Measurements from ENCODE around the gene FAM234B. TPM values are rescaled to one million over a fixed set of nuclear protein-coding genes. Genes with fewer than 3 reads are reported as not detected.

Gene FAM234B
- total RNA-seq, 4 donors from 2014 or later: 1.8 to 3.5 (median 2.5) TPM

DNA sequence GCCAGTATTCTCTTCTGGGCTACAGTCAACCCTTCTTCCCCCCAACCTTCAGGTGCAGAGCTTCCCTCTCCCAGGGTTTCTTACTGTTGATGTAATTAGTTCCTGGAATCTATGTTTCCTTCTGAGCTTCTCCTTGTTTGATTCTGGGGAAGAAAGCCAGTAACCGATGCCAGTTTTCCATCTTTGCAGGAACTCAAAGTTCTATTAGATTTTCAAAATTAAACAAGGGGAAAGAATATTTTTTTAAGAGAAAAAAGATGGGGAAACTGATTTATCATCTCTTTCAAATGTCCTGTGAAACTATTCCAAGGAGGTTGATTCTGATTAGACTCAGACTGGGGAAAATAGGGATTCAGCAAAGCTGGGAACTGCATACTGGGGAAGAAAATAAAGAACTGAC lies 17.9 kb upstream of the FAM234B start:
- TF ChIP-seq, protein P1, sequence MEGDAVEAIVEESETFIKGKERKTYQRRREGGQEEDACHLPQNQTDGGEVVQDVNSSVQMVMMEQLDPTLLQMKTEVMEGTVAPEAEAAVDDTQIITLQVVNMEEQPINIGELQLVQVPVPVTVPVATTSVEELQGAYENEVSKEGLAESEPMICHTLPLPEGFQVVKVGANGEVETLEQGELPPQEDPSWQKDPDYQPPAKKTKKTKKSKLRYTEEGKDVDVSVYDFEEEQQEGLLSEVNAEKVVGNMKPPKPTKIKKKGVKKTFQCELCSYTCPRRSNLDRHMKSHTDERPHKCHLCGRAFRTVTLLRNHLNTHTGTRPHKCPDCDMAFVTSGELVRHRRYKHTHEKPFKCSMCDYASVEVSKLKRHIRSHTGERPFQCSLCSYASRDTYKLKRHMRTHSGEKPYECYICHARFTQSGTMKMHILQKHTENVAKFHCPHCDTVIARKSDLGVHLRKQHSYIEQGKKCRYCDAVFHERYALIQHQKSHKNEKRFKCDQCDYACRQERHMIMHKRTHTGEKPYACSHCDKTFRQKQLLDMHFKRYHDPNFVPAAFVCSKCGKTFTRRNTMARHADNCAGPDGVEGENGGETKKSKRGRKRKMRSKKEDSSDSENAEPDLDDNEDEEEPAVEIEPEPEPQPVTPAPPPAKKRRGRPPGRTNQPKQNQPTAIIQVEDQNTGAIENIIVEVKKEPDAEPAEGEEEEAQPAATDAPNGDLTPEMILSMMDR (IDR thresholded peaks at IDR 0.05 in 4 of 5, conservative IDR thresholded peaks at IDR 0.05 in 1 of 5): no peak
- TF ChIP-seq POLR2A (IDR thresholded peaks at IDR 0.05): no peak
- Histone ChIP-seq H3K27me3 (no peaks in the 10 kb centered on the region), H3K4me1 (peaks cover 0 to 4% of the 10 kb centered on the region in 2 donors), H3K27ac (no peak overlapping the region), H3K4me3 (no peak overlapping the region), H3K9me3 (no peaks in the 10 kb centered on the region), H3K36me3 (no peaks in the 10 kb centered on the region)
- no peak for DNase-seq
- in situ Hi-C loops (cut with MboI; ENCODE audit: low sequenced_read_pairs in 4 of 4): no loop called here
- intact Hi-C loops (cut with DNase I; ENCODE audit: low total_unique reads): loop anchor here (10.0 kb wide), 1 partner anchor 179 kb away; no protein-coding TSS in a partner anchor
- ATAC-seq: no peak

DNA sequence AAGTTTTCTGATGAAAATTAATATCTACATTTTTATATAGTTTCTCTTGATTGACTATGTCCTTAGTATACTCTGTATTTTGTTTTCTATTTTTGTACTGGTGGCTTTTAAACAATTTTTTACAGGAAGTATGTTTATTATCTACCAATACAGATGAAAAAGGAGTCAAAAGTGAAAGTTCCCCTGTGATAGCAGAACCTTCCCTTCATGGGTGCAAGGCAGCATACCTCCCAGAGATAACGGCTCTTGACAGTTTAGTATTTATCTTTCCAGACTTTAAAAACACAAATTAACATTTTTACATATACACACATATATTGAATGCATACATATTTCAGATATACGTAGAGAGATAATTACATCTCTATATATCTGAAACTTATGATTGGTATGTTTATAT lies 17.1 kb upstream of the FAM234B start:
- no peak for TF ChIP-seq POLR2A (IDR thresholded peaks at IDR 0.05)
- TF ChIP-seq, protein P1 (IDR thresholded peaks at IDR 0.05 in 4 of 5, conservative IDR thresholded peaks at IDR 0.05 in 1 of 5): no peak
- ATAC-seq (no peak), DNase-seq (no peak)
- H3K27me3 ChIP-seq: no peaks in the 10 kb centered on the region
- no peak overlapping the region for H3K4me3 ChIP-seq
- H3K4me1 ChIP-seq: peaks cover 0 to 4% of the 10 kb centered on the region in 2 donors
- H3K27ac ChIP-seq: no peak overlapping the region
- no peaks in the 10 kb centered on the region for H3K9me3 ChIP-seq
- intact Hi-C loops (cut with DNase I; ENCODE audit: low total_unique reads): loop anchor here (10.0 kb wide), 1 partner anchor 178 kb away; no protein-coding TSS in a partner anchor
- H3K36me3 ChIP-seq: no peaks in the 10 kb centered on the region
- in situ Hi-C loops (cut with MboI; ENCODE audit: low sequenced_read_pairs in 4 of 4): no loop called here

DNA sequence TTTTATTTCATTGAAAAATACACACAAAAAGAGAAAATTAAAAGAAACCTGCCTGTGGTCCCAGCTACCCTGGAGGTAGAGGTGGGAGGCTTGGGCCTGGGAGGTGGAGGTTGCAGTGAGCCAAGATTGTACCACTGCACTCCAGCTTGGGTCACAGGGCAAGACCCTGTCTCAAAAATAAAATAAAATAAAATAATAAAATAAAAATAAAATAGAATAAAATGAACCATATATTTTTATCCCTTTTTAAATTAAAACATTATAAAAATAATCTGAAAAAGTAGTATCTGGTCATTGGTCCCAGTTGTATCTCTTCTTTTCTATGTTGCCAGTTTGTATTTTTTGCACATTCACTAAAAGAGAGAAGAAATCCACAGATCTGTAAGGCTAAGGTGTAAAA lies 16.7 kb upstream of the FAM234B start:
- TF ChIP-seq, protein P1 (IDR thresholded peaks at IDR 0.05 in 4 of 5, conservative IDR thresholded peaks at IDR 0.05 in 1 of 5): no peak
- TF ChIP-seq POLR2A (IDR thresholded peaks at IDR 0.05): no peak
- Histone ChIP-seq H3K27ac (no peak overlapping the region), H3K4me3 (no peak overlapping the region), H3K36me3 (no peaks in the 10 kb centered on the region), H3K4me1 (peaks cover 0 to 4% of the 10 kb centered on the region in 2 donors), H3K27me3 (no peaks in the 10 kb centered on the region), H3K9me3 (no peaks in the 10 kb centered on the region)
- intact Hi-C loops (cut with DNase I; ENCODE audit: low total_unique reads): loop anchor here (10.0 kb wide), 1 partner anchor 177 kb away; no protein-coding TSS in a partner anchor
- no peak for DNase-seq
- no peak for ATAC-seq
- in situ Hi-C loops (cut with MboI; ENCODE audit: low sequenced_read_pairs in 4 of 4): no loop called here

DNA sequence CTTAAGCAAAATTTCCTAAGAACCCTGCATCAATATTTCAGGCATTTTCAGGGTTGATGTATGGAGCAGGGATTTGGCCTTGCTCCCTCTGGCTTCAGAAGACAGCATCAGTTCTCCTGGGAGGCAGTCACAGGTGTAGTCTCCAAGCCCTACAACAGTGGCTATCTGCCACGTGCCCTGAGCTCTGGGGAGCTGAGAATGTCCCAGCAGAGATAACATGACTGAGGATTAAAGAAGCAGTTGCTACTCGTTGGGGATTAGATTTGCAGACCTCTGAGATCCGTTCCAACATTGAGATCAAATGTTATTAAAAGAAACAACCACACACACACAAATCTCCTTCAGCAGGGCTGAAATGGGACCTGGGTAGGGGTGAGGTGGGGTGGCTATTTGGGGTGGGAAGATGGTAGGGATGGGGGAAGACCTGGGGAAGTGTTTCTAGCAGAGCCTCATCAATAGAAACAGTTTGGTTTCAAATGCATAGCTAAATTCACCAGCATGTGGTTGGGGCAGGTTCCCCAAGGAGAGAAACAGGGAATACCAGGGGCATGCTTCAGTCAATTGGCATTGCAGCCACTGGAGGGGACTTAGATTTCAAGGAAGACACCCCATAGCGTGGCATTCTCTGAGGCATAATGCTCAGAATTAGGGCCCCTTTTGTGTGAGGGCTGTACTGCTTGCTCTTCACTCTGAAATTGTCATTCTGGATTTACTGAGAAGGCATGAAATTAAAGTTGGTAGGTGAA lies 15.2 kb upstream of the FAM234B start:
- Histone ChIP-seq H3K9me3 (no peaks in the 10 kb centered on the region), H3K27ac (no peak overlapping the region), H3K4me1 (peaks cover 0 to 4% of the 10 kb centered on the region in 2 donors), H3K27me3 (no peaks in the 10 kb centered on the region), H3K4me3 (no peak overlapping the region), H3K36me3 (no peaks in the 10 kb centered on the region)
- ATAC-seq: no peak
- intact Hi-C loops (cut with DNase I; ENCODE audit: low total_unique reads) (loop anchor here (10.0 kb wide), 1 partner anchor 176 kb away; no protein-coding TSS in a partner anchor), in situ Hi-C loops (cut with MboI; ENCODE audit: low sequenced_read_pairs in 4 of 4) (no loop called here)
- DNase-seq: no peak
- no peak for TF ChIP-seq POLR2A (IDR thresholded peaks at IDR 0.05)
- TF ChIP-seq, protein P1 (IDR thresholded peaks at IDR 0.05 in 4 of 5, conservative IDR thresholded peaks at IDR 0.05 in 1 of 5): no peak
